Stimulated activated CD4-positive, alpha-beta T cell treated with anti-CD3 and anti-CD28 coated beads, Interleukin-4, amount 100 ng/mL, for 24 hours (primary cell): Measurements from ENCODE around the gene TMEM141.
"Not testable (repeated sequence)": the region's sequence is repeated elsewhere in the genome, so short reads cannot be mapped to it uniquely, and the experiment has no call there.

Experiments used
- DNase-seq: peaks from one replicate; pipeline ENCODE4 v3.0.0-alpha.2; 2020

The TMEM141 gene

DNA sequence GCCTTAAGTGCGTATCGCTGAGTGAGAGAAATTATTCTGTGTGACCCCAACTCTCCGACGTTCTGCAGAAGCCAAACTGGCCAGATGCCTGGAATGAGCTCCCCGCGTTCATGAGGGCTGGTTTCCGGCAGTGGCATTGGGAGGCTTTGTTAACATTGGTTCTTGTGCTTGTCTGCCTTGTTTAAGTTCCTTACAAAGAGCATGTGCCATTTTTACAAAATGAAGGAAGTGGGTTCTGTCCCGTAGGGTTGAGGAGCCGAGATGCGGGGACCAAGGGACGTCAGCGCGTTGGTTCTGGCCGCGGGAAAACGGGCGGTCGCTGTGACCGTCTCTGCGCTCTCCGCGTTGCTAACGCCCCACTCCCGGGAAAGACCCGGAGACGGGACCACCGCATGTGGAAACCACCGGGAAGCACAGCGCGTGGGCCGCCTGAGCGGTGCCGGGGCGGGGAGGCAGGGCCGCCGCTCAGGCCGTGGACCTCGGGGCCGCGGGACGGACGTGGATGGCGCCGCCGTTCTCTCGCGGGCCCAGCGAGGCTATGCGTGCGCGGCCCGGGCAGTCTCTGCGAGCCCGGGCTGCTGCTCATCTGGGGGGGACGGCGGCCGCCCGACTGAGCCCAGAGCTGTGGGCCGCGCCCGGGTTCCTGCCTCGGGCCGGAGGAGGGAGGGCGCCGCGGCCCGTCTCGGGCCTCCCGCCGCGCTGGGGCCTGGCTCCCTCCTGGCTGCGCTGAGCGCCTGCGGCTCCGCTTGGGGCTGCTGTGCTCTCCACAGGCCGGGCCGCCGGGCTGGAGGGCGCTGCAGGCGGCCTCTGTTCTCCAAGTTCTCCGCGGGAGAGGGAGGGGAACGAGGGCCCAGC lies 30.1 kb downstream of the TMEM141 start:
- no peak for DNase-seq

DNA sequence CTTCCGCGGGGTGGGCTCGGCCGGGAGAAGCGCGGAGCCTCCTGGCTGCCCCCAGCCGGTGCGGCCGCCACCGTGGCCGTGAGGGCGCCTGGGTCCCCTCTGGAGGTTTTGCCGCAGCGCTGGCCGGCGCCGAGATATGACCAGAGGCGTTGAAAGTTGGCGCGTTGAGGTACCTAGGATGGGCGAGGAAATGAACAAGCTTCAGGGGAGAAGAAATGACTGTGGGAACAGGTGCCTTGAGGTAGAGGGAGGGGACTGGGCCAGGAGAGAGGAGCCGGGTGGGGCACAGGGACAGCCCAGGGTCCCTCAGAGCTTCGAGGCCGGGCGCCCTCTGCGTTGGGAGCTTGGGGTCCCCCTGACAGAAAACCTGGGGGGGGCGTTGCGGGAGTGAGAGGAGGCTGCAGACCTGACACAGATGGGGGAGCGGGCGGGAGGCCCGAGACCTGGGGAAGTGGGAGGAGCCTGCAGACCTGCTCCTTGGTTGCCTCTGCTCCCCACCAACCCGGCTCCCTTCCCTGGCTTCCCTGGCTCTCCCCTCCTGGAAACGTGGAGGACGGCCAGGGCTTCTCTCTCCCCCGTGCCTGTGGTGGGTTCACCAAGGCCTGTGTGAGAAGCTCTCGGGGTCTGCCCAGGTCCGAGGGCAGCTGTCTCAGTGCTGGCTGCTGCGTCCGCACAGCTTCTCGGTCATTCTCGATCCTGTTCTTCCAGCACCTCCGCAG lies 30.8 kb downstream of the TMEM141 start:
- DNase-seq: no peak

DNA sequence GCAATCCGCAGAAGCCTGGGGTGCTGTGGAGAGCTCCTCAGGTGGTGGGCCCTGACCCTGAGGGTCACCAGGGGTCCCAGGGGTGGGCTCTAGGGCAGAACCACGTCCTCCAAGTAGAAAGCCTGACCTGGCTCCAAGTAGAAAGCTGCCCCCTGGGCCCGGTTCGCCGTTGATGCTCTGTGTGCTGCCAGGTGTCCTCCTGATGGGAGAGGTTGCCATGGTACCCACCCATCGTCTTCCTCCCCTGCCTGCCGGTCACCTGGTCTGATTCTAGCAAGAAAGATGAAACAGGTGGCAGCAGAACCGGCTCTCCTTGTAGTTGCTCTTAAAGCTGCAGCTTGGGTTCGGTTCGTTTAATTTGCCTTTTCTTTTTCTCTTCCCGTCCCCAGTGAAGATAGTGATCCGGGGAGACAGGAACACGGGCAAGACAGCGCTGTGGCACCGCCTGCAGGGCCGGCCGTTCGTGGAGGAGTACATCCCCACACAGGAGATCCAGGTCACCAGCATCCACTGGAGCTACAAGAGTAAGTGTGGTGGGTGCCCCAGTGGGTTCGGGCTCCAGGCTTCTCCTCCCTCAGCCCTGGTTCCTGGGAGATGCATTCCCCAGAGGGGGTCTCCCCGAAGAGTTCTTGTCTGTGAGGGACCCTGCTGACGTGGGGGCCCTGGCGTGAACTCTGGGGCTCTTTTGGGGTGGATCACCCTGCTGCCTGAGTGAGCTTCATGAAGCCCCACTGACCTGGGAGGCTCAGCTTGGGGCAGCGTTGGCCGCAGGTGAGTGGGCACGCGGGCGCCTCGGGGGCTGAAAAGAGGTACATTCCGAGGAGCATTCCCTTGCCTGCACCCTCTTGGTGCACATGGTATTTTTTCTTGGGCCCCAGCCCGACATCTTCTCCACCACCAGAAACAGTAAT lies 32.2 kb downstream of the TMEM141 start:
- DNase-seq: no peak

DNA sequence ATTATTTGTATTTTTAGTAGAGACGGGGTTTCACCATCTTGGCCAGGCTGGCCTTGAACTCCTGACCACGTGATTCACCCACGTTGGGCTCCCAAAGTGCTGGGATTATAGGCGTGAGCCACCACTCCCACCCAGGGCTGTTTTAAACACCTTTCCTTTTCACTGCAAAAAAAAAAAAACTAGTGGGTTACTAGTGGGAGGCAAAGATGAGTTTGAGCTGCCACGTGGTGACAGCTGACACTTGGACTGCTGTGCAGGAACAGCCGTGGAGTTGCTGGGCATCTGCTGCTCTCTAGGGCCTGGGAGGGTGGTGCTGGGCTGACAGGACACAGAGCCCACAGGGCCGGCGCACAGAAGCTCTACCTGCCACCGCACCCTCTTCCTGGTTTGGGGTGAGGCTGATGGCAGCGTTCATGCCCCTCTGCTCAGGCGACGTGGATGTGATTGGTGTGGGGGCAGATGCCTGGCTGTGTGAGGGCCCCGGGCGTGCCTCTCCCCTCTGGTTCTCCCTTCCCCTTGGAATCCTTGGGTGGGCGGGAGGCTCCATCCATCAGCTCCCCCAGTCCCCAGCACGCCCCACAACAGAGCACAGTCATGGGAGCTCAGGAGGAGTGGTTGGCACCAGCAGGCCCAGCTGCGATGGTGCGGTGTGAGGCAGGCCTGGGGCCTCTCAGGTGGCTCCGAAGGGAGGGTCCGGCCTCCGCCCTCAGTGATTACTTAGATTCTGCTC lies 33.5 kb downstream of the TMEM141 start:
- DNase-seq: no peak

DNA sequence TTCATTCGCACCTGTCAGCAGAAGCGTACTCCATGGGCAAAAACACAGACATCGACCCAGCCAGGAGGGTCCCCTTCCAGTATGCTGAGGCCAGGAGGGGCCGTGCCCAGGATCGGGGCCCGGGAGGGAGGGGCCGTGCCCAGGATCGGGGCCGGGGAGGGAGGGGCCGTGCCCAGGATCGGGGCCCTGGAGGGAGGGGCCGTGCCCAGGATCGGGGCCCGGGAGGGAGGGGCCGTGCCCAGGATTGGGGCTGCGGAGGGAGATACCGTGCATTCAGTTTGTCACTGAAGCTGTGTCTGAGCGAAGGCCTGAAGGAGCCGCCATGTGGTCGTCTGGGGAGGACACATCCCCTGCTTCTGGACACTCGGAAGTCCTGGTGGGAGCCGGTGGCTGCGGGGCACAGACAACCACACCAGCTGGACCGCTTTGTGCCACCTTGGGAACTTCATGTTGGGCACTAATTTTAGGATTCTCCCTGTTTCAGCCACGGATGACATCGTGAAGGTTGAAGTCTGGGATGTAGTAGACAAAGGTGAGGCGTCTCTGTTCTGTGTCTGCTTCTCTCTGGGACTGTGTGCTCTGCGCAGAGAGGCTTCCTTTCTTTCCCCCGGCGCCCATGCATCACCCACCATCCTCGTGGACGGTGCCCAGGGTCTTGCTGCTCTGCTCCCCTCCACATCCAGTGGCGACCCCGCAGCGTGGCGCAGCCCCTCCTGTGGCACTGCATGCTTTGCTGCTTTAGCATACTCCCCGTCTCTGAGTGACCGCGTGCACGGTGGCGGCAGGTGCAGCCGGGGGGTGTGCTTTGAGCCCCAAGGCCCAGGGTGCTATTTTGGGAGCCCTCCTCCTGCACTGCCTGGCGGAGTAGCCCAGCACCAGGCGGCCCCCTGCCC lies 34.4 kb downstream of the TMEM141 start:
- no peak for DNase-seq

DNA sequence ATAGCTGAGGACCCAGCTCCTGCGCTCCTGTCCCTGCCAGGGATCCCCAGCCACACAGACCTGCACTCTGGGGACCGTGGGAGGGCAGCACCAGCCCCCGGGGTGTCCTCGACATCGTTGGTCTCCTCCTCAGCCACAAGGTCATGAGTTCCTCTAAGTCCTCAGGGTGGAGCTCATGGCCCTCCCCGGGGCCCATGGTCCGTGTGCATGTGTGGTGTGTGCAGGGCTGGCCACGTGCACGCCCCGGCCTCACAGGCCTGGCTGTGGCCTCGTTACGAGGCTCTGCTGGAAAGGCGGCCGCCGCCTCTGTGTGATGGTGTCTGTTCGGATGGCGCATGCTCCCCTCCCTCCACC lies 35.0 kb downstream of the TMEM141 start:
- DNase-seq: no peak

DNA sequence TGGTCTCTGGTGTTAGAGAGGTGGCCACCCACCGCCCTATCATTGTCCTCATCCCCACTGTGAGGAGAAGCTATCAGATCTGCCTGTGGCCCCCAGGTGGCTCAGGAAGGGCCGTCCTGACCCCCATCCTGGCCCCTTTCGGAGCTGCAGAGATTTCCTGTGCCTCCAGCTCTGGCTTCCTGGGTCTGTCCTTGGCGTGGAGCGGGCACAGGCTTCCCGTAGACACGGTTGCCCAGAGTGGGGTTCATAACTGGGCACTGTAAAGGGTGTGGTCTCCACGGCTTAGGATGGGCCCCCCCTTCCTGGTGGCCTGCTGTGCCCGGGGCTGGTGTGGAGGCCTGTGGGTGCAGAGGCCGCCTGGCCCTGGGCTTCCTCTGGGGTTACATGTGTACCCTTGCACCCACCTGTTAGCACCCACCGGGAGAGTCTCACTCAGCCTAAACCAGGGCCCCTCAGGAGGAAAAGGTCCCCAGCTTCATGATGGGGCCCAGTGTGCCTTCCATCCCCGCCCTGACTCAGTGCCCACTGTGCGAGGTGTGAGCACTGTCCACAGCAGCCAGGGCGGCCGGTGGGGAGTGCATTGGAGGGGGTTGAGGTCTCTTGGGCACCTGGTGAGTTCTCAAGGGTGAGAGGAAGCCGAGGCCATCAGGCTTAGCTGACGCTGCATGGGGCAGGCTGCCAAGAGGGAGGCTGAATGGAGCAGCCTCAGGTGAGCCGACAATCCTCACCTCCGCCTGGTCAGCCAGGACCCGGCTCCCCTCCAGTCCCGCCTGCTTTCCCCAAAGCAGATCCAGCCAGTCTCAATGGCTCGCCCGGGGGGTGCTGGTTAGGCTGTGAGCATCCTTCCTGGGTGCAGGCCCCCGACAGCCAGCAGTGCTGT lies 35.8 kb downstream of the TMEM141 start:
- DNase-seq: no peak

DNA sequence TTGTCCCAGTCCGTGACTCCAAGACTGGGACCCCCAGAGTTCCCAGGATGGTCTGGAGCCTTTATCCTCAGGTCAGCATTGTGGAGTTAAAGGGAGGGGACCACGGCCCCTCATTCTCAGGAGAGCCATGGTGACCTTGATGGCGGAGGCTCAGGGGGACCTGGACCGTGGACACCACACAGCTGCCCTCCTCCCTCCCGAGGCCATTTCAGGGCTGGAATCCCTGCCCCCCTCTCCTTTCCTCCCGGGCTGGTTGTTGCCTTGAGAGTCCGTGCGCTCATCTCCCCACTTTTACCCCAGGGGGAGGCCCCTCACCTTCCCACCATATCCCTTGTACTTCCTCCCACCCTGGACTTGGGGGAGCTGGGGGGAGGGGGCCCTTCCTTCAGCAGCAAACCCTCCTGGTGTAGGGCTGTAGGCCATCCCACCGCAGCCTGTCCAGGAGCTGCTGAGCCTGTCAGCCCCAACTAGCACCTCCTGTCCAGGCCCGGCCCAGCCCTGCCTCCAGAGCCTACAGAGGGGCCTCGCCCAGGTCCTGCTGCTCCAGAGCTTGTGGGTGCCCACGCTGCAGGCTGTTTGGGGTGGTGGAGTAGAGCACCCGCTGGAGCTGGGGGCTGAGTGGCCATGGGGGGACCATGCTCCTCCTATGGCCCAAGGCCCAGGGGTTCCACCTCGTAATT lies 36.8 kb downstream of the TMEM141 start:
- DNase-seq: no peak

DNA sequence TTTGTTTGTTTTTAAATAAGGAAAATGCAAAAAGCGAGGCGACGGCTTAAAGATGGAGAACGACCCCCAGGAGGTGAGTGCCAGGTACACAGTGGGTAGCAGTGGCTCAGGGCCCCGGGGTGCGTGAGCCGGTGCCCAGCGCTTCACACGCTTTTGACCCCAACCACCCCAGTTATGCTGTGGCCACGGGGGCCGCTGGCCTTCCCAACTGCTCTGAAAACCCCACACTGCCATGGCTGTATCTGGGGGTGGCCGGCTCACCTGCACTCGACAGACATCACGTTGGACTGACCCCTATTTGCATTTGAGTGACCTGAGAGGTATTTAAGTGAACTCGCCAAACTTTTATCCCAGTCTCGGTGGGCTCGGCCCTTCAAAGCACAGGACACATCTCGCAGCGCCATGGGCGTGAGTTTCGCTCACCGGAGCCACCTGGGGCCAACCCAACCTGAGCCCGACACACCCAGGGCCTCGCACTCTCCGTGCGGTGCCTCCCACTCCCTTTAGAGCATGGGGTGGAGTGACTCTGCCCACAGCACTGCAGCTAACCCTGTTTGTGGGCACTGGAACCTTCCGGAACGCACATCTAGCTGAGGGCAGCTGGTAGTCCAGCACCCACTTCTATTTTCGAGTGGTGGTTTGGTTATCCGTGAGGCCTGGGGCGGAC lies 37.5 kb downstream of the TMEM141 start:
- DNase-seq: no peak

DNA sequence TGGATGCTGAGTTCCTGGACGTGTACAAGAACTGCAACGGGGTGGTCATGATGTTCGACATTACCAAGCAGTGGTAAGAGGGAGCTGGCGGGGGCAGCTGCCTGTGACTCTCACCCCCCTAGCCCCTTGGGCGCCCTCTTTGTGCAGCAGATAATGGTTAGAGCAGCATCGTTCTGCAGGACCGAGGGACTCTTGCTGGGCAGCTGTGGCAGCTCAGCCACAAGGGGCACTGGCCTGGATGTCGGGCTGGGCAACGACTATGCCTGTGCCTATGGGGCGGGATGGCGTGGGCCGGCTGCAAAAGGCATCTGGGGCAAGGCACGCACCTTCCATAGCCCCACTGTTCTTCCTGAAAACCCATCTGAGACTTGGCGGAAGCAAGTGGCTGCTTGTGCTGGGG lies 38.3 kb downstream of the TMEM141 start:
- no peak for DNase-seq

DNA sequence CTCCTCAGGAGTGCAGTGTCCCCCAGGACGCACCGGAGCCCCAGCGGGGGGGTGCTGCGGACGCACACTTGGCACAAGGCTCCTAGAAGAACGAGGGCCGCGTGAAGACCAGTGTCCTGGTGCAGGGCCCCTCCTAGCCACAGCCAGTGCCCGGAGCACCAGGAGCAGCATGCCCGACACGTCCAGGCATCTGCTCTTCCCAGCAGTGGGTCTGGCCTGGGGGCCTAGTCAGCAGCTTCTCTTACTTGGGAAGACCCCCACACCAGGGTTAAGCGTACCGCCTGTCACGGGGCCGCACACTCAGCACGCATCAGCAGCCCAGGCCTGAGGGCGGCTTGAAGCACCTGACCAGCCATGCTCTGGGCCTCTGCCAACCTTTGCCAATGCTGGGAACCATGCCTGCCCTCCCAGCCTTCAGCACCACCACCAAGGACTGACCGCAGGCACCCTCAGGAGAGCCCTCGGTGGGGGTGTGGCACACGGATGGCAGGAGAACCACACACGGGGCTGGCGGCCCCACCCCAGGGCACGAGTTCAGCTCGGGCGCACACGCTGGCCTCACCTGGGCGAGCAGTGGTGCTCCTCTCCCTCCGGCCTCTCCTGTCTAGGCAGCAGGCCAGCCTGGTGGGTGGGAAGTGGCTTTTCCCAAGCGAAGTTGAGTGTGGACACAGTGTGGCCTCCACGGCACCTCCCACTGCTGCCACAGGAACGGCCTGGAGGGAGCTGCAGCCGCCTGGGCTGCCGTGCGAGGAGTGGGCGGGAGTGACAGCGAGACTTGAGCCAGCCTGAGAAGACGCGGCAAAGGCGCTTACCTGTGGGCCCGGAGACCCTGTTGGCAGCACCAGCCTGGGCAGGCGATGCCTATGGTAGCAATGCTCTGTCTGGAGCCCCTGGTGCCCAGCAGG lies 39.1 kb downstream of the TMEM141 start:
- DNase-seq: no peak

DNA sequence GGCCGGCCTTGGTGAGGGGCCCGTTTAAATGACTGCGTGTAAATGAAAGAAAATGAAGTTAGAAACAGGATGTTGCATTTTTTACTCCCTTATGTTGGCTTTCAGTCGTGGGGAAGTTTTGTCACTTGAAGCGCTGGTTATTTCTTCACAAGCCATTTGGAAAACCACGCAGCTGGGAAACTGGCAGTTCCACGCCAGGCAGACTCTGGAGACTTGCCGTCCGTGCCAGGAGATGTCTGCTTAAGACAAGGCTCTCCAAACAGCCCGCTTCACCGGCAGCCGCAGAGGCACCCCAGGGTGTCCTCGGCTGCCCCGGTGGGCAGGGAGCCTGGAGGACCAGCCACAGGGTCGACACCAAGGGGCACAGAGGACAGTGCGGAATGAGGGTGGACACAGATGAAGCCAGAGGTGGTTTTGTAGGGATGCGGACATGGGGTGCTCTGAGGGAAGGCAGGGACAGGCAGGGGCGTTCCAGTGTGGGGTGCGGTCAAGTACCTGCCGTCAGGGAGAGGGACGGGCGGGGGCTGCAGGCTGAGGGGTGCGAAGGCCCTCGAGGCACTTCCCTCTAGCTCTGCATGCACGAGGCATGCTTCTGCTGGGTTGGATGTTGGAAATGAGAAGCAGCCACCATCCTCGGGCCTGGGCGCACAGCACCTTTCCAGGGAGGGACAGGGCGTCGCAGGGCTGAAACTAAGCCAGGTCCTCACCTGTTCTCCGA lies 40.0 kb downstream of the TMEM141 start:
- DNase-seq: no peak

DNA sequence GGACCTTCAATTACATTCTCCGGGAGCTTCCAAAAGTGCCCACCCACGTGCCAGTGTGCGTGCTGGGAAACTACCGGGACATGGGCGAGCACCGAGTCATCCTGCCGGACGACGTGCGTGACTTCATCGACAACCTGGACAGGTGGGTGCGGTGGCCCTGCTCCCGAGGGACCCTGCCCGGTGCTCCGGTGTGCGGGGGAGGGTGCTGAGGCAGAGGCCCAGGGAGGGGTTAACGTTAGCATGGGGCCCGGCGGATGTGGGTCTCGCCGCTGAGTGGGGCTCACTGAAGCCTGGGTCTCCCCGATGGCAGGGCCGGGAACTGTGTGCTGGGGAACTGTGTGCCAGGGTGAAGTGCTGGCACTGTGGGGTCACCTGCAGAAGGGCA lies 40.6 kb downstream of the TMEM141 start:
- DNase-seq: no peak

DNA sequence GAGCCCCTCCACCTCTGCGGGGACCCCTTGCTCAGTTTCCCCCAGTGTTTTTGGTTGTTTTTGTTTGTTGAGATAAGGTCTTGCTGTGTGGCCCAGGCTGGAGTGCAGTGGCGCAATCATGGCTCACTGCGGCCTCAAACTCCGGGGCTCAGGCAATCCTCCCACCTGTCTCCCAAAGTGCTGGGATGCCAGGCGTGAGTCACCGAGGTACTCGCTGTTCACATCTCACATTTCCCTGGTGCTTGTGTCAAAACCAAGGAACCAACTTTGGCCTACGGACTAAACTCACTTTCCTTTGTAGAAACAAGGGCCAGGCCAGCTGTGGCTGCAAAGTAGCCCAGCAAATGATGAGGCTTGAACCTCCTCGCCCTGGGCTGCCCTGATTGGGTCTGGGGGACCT lies 41.4 kb downstream of the TMEM141 start:
- no peak for DNase-seq

DNA sequence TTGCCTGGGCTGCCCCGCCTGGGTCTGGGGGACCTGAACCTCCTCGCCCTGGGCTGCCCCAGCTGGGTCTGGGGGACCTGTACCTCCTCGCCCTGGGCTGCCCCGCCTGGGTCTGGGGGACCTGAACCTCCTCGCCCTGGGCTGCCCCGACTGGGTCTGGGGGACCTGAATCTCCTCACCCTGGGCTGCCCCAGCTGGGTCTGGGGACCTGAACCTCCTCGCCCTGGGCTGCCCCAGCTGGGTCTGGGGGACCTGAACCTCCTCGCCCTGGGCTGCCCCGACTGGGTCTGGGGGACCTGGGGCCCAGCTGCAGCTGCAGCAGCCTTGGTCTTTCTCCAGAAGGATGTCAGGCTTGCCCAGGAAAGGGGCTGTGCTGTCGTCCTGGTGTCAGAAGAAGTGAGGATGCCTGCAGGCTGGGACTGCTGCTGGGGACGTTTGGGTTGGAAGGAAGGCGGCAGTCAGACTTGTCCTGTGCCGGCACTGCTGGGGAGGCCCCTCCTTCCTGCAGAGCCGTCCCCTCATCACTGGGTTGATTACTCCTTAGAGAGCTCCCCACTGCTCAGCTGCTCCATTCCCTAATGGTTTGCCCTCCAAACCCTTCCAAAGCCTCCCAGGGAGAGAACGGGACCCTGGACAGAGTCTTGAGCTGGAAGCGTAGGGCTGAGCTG lies 42.4 kb downstream of the TMEM141 start:
- not testable (repeated sequence) for DNase-seq

DNA sequence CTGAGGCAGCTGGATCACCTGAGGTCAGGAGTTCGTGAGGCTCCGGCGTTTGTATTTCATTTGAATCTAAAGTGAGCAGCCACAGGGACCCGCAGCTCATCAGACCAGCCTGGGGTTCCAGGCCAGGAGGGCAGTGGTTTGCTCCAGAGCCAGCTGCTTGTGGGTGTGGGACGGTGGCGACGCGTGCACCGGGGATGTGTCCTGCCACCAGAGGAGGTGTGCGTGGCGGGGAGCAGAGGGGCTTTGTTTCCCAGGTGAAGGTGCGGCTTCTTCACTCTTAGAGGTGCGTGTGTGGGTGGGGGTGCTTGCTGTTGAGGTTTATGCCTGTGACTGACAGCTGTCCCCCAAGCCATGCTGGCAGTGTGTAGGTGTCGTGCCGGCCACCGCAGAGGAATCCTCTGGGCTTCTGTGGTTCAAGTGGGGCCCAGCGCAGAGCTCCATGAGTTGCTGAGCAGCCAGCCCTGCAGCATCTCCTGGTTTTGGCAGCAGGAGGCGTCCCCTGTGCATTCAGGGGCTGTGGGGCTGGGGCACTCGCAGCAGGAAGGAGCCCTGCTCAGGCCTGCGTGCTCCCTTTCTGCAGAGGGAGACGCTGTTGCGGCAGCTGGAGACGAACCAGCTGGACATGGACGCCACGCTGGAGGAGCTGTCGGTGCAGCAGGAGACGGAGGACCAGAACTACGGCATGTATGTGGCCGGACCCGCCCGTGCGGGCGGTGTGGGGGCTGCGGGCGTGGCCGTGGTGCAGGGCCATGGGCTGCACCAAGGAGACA lies 44.2 kb downstream of the TMEM141 start:
- DNase-seq: no peak
